Measurements from ENCODE around the gene DCC.

Gene DCC

DNA sequence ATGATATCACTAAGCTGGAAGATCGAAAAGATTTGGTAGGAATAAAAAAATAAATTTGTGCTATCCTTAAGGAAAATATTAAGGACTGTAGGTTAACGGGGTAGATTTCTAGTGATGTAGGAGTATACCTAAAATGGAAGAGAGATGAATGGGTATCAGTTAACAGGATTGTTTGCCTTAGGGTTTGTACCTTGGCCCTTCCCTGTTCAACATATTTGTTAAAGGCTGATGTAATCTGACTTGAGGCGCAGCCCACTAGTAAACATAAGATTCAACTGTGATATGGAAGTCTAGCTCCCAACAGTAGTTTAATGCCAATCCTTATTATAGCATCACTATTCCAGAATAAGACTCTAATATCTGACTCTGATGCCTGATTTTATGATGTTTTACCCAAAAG, 685.2 kb downstream of the DCC start:
- TF ChIP-seq, protein P1, sequence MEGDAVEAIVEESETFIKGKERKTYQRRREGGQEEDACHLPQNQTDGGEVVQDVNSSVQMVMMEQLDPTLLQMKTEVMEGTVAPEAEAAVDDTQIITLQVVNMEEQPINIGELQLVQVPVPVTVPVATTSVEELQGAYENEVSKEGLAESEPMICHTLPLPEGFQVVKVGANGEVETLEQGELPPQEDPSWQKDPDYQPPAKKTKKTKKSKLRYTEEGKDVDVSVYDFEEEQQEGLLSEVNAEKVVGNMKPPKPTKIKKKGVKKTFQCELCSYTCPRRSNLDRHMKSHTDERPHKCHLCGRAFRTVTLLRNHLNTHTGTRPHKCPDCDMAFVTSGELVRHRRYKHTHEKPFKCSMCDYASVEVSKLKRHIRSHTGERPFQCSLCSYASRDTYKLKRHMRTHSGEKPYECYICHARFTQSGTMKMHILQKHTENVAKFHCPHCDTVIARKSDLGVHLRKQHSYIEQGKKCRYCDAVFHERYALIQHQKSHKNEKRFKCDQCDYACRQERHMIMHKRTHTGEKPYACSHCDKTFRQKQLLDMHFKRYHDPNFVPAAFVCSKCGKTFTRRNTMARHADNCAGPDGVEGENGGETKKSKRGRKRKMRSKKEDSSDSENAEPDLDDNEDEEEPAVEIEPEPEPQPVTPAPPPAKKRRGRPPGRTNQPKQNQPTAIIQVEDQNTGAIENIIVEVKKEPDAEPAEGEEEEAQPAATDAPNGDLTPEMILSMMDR (IDR thresholded peaks at IDR 0.05; ENCODE audit: poor library complexity, severe bottlenecking): no peak
- H3K27me3 ChIP-seq (ENCODE audit: insufficient read depth, poor library complexity, severe bottlenecking): no peaks in the 10 kb centered on the region
- DNase-seq (ENCODE audit: low spot score) (no peak), ATAC-seq (ENCODE audit: low read depth) (no peak)
- H3K9me3 ChIP-seq (ENCODE audit: severe bottlenecking): no peaks in the 10 kb centered on the region
- no peaks in the 10 kb centered on the region for H3K4me1 ChIP-seq (ENCODE audit: insufficient read depth, poor library complexity, severe bottlenecking)
- no peak overlapping the region for H3K4me3 ChIP-seq (ENCODE audit: severe bottlenecking)
- H3K36me3 ChIP-seq (ENCODE audit: low read depth): no peaks in the 10 kb centered on the region
- H3K27ac ChIP-seq (ENCODE audit: poor library complexity, severe bottlenecking): no peak overlapping the region

DNA sequence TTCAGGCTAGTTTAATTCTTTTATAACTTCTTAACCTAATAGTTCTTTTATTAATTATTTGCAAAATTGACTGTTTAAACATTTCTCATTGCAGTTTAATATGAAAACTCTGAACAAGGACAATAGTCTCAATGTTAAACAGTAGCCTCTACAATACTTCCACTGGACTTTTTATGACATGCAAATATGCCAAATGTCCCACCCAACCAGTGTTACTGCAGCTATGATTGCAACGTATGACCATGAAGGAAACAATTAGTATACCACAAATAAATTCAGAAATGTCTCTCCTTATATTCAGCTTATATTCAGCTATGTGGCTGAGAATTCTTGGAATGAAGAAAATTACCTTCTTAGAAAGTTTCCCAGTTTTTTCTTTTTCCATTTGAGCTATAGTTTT, 688.6 kb downstream of the DCC start:
- no peak for DNase-seq (ENCODE audit: low spot score)
- Histone ChIP-seq H3K27me3 (ENCODE audit: insufficient read depth, poor library complexity, severe bottlenecking) (no peaks in the 10 kb centered on the region), H3K27ac (ENCODE audit: poor library complexity, severe bottlenecking) (no peak overlapping the region), H3K36me3 (ENCODE audit: low read depth) (no peaks in the 10 kb centered on the region), H3K9me3 (ENCODE audit: severe bottlenecking) (no peaks in the 10 kb centered on the region), H3K4me1 (ENCODE audit: insufficient read depth, poor library complexity, severe bottlenecking) (no peaks in the 10 kb centered on the region), H3K4me3 (ENCODE audit: severe bottlenecking) (no peak overlapping the region)
- TF ChIP-seq, protein P1 (IDR thresholded peaks at IDR 0.05; ENCODE audit: poor library complexity, severe bottlenecking): no peak
- ATAC-seq (ENCODE audit: low read depth): no peak

DNA sequence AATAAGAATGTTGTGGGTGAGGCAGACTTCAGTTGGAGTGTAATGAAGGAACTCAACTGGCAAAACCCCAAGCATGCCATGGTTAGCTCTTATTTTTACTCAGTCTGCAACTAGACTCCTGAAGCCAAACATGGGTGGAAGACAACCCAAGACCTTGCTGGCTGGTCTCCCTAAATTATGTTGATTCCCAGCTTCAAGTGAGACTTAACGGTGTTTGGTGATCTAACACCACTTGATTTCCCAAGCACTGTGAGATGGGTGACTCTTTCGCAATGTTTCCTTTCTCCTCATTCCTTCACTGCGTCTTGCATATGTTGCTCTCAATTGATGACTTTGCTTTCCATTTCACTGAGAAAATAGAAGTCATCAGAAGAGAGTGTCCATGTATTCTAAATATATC, 693.1 kb downstream of the DCC start:
- no peak for DNase-seq (ENCODE audit: low spot score)
- no peak for ATAC-seq (ENCODE audit: low read depth)
- TF ChIP-seq, protein P1 (IDR thresholded peaks at IDR 0.05; ENCODE audit: poor library complexity, severe bottlenecking): no peak
- no peaks in the 10 kb centered on the region for H3K4me1 ChIP-seq (ENCODE audit: insufficient read depth, poor library complexity, severe bottlenecking)
- no peaks in the 10 kb centered on the region for H3K36me3 ChIP-seq (ENCODE audit: low read depth)
- no peak overlapping the region for H3K4me3 ChIP-seq (ENCODE audit: severe bottlenecking)
- no peak overlapping the region for H3K27ac ChIP-seq (ENCODE audit: poor library complexity, severe bottlenecking)
- no peaks in the 10 kb centered on the region for H3K9me3 ChIP-seq (ENCODE audit: severe bottlenecking)
- H3K27me3 ChIP-seq (ENCODE audit: insufficient read depth, poor library complexity, severe bottlenecking): no peaks in the 10 kb centered on the region

DNA sequence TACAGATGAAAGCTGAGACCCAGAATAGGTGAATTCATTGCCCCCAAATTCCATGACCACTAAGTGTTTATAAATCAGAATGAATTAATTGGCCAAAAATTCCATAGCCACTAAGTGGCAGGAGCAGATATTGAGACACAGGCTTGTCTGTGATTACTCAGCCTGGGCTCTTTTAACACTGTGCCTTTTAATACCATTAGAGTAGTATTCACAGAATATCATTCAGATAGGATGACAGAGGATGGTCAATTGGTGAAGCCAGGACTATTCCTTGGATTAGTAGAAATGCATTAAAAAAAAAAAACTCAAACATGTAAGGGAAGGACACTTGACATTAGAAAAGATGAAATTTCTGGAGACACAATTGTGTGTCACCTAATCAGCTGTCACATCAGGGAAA, 698.6 kb downstream of the DCC start:
- TF ChIP-seq, protein P1 (IDR thresholded peaks at IDR 0.05; ENCODE audit: poor library complexity, severe bottlenecking): no peak
- ATAC-seq (ENCODE audit: low read depth) (no peak), DNase-seq (ENCODE audit: low spot score) (no peak)
- H3K4me3 ChIP-seq (ENCODE audit: severe bottlenecking): no peak overlapping the region
- H3K27ac ChIP-seq (ENCODE audit: poor library complexity, severe bottlenecking): no peak overlapping the region
- H3K36me3 ChIP-seq (ENCODE audit: low read depth): no peaks in the 10 kb centered on the region
- H3K9me3 ChIP-seq (ENCODE audit: severe bottlenecking): no peaks in the 10 kb centered on the region
- H3K27me3 ChIP-seq (ENCODE audit: insufficient read depth, poor library complexity, severe bottlenecking): no peaks in the 10 kb centered on the region
- H3K4me1 ChIP-seq (ENCODE audit: insufficient read depth, poor library complexity, severe bottlenecking): no peaks in the 10 kb centered on the region

DNA sequence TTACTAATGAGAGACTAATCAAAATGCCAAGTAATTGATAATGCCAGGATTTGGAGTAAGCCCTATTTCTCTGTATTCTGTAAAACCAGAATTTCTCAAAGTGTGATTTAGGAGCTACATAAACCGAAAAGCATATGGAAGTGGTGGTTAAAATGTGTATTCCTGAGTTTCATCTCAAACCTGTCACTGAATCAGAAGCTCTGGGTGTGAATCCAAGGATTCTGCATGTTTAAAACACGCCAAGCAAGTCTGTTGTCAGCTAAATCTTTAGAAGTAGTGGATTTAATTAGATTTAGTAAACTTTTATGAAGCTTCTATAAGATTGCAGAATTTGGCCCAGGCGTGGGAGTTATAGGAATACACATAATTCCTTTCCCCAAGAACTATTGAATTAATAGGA, 700.3 kb downstream of the DCC start:
- no peak overlapping the region for H3K27ac ChIP-seq (ENCODE audit: poor library complexity, severe bottlenecking)
- no peaks in the 10 kb centered on the region for H3K4me1 ChIP-seq (ENCODE audit: insufficient read depth, poor library complexity, severe bottlenecking)
- ATAC-seq (ENCODE audit: low read depth) (no peak), DNase-seq (ENCODE audit: low spot score) (no peak)
- H3K4me3 ChIP-seq (ENCODE audit: severe bottlenecking): no peak overlapping the region
- H3K27me3 ChIP-seq (ENCODE audit: insufficient read depth, poor library complexity, severe bottlenecking): no peaks in the 10 kb centered on the region
- H3K36me3 ChIP-seq (ENCODE audit: low read depth): no peaks in the 10 kb centered on the region
- H3K9me3 ChIP-seq (ENCODE audit: severe bottlenecking): no peaks in the 10 kb centered on the region
- TF ChIP-seq, protein P1 (IDR thresholded peaks at IDR 0.05; ENCODE audit: poor library complexity, severe bottlenecking): no peak
